ENCODE data around the gene PAQR3.

Gene PAQR3

DNA sequence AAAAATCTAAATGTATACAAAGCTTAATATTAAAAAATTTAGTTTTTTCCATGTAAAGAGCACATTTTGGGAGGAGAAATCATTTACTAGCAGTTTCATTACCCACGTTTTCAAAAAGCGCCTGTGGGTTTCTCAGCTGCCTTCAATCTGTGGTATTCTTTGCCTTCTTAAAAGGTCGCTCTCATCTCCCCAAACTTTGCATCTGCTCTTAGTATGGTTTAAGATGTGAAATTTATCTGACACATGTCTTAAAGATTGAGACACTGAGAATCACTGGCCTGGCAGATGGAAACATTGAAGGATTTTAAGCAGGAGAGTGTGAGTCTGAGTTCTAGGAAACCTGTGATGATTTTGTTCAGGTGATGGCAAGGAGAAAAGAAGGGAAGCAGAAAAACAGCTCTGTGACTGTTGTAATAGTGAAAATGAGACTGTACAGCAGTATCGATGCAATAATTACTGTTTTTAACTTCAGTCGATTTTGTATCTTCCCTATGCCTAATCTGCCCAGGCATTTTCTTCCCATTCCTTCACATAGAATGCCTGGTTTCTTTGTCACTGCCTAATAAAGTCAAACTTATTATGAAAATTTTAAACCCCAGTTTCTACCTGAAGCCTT, 75.9 kb downstream of the PAQR3 start (continued):
- TF ChIP-seq, protein P1, sequence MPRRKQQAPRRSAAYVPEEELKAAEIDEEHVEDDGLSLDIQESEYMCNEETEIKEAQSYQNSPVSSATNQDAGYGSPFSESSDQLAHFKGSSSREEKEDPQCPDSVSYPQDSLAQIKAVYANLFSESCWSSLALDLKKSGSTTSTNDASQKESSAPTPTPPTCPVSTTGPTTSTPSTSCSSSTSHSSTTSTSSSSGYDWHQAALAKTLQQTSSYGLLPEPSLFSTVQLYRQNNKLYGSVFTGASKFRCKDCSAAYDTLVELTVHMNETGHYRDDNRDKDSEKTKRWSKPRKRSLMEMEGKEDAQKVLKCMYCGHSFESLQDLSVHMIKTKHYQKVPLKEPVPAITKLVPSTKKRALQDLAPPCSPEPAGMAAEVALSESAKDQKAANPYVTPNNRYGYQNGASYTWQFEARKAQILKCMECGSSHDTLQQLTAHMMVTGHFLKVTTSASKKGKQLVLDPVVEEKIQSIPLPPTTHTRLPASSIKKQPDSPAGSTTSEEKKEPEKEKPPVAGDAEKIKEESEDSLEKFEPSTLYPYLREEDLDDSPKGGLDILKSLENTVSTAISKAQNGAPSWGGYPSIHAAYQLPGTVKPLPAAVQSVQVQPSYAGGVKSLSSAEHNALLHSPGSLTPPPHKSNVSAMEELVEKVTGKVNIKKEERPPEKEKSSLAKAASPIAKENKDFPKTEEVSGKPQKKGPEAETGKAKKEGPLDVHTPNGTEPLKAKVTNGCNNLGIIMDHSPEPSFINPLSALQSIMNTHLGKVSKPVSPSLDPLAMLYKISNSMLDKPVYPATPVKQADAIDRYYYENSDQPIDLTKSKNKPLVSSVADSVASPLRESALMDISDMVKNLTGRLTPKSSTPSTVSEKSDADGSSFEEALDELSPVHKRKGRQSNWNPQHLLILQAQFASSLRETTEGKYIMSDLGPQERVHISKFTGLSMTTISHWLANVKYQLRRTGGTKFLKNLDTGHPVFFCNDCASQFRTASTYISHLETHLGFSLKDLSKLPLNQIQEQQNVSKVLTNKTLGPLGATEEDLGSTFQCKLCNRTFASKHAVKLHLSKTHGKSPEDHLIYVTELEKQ (tag by site-specific recombination; IDR thresholded peaks at IDR 0.05; ENCODE audit: borderline replicate concordance), result no peak
- TF ChIP-seq ZNF157 (tag by site-specific recombination; IDR thresholded peaks at IDR 0.05), result no peak
- TF ChIP-seq, protein P2, sequence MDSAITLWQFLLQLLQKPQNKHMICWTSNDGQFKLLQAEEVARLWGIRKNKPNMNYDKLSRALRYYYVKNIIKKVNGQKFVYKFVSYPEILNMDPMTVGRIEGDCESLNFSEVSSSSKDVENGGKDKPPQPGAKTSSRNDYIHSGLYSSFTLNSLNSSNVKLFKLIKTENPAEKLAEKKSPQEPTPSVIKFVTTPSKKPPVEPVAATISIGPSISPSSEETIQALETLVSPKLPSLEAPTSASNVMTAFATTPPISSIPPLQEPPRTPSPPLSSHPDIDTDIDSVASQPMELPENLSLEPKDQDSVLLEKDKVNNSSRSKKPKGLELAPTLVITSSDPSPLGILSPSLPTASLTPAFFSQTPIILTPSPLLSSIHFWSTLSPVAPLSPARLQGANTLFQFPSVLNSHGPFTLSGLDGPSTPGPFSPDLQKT (IDR thresholded peaks at IDR 0.05; ENCODE audit: borderline replicate concordance, low read depth, low read length), result no peak
- no peak for TF ChIP-seq GLI4 (tag by site-specific recombination; IDR thresholded peaks at IDR 0.05)
- TF ChIP-seq ZNF660 (tag by site-specific recombination; IDR thresholded peaks at IDR 0.05), result no peak

DNA sequence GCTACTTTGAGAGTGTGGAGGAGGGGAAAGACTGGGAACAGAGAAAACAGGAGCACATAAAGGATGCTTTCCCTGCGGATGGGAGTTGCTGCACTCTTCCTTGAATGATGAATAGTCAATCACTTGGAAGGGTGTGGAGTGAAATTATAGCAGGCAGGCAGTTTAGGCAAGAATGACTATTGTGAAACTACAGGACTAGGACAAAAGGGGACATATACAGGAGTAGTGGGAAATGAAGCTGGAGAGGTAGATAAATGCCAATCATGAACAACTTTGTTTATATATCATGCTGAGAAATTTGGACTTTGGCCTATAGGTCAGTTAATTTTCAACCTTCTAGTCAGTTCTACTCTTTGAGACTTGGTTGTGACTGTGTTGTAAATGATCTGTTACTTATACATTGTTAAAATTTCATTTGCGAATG, 76.9 kb downstream of the PAQR3 start:
- TF ChIP-seq, protein P3, sequence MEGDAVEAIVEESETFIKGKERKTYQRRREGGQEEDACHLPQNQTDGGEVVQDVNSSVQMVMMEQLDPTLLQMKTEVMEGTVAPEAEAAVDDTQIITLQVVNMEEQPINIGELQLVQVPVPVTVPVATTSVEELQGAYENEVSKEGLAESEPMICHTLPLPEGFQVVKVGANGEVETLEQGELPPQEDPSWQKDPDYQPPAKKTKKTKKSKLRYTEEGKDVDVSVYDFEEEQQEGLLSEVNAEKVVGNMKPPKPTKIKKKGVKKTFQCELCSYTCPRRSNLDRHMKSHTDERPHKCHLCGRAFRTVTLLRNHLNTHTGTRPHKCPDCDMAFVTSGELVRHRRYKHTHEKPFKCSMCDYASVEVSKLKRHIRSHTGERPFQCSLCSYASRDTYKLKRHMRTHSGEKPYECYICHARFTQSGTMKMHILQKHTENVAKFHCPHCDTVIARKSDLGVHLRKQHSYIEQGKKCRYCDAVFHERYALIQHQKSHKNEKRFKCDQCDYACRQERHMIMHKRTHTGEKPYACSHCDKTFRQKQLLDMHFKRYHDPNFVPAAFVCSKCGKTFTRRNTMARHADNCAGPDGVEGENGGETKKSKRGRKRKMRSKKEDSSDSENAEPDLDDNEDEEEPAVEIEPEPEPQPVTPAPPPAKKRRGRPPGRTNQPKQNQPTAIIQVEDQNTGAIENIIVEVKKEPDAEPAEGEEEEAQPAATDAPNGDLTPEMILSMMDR (tag by site-specific recombination; IDR thresholded peaks at IDR 0.05), result no peak
- TF ChIP-seq, protein P4, sequence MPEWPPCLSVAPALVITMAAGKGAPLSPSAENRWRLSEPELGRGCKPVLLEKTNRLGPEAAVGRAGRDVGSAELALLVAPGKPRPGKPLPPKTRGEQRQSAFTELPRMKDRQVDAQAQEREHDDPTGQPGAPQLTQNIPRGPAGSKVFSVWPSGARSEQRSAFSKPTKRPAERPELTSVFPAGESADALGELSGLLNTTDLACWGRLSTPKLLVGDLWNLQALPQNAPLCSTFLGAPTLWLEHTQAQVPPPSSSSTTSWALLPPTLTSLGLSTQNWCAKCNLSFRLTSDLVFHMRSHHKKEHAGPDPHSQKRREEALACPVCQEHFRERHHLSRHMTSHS (tag by site-specific recombination; IDR thresholded peaks at IDR 0.05), result no peak
- no peak for TF ChIP-seq ZNF623 (tag by site-specific recombination; IDR thresholded peaks at IDR 0.05)
- no peak for TF ChIP-seq ZNF624 (tag by site-specific recombination; IDR thresholded peaks at IDR 0.05)
- TF ChIP-seq ZNF529 (tag by site-specific recombination; IDR thresholded peaks at IDR 0.05; ENCODE audit: insufficient replicate concordance), result no peak
- no peak for TF ChIP-seq ZNF544 (tag by site-specific recombination; IDR thresholded peaks at IDR 0.05)
- ChIA-PET CTCF (interaction anchor here (1.4 kb wide), 1 partner anchor 248 kb away, joined by 4 read pairs; no protein-coding TSS in a partner anchor), POLR2A (no interaction called here)
- Histone ChIP-seq H3K27ac (ENCODE audit: extremely low read depth, low read depth, low read length) (no peak overlapping the region), H3K4me3 (ENCODE audit: low read depth, low read length) (no peak overlapping the region), H3K9me3 (ENCODE audit: control insufficient read depth, insufficient read depth, low read depth, low read length) (no peaks in the 10 kb centered on the region), H3K4me1 (ENCODE audit: control insufficient read depth, insufficient read depth, low read length) (no peaks in the 10 kb centered on the region), H3K36me3 (ENCODE audit: control insufficient read depth in 2 of 2, insufficient read depth in 1 of 2, low read length in 2 of 2) (peaks cover 0 to 6% of the 10 kb centered on the region in 2 experiments; a peak in 1 of 3 replicates)

Measured in HEK293 (cell line).